Colon (tissue), 2 donors: ENCODE data around the gene GTF2F2.
"Not testable (repeated sequence)": the region's sequence is repeated elsewhere in the genome, so short reads cannot be mapped to it uniquely, and the experiment has no call there.

Source experiments
- FAIRE-seq: peaks from 2 replicates; lab custom pipeline; 2012; peaks lifted over from hg19 to GRCh38; lab: Jason Lieb, UNC
- donor health status: control.
- donor health status: control.

Gene GTF2F2

GRCh38 chr13:45180303-45180702 lies 60.0 kb downstream of the GTF2F2 start:
- no peak for FAIRE-seq

- no peak for FAIRE-seq
These were observed 60.6 kb downstream of the GTF2F2 start for GRCh38 chr13:45180713-45181601.

GRCh38 chr13:45184693-45185092 lies 64.4 kb downstream of the GTF2F2 start:
- no peak for FAIRE-seq

GRCh38 chr13:45185286-45185685 lies 65.0 kb downstream of the GTF2F2 start:
- FAIRE-seq: no peak

GRCh38 chr13:45189077-45189476 lies 68.8 kb downstream of the GTF2F2 start:
- not testable (repeated sequence) for FAIRE-seq

- FAIRE-seq: not testable (repeated sequence)
These were observed 69.2 kb downstream of the GTF2F2 start for GRCh38 chr13:45189511-45189910.

- peak; percentile 49 for FAIRE-seq
These were observed 71.6 kb downstream of the GTF2F2 start for GRCh38 chr13:45191874-45192273.

GRCh38 chr13:45194081-45194939 lies 74.0 kb downstream of the GTF2F2 start:
- FAIRE-seq: no peak

GRCh38 chr13:45195421-45195820 lies 75.1 kb downstream of the GTF2F2 start:
- no peak for FAIRE-seq

GRCh38 chr13:45196096-45196495 lies 75.8 kb downstream of the GTF2F2 start:
- FAIRE-seq: no peak

- no peak for FAIRE-seq
These were observed 76.3 kb downstream of the GTF2F2 start for GRCh38 chr13:45196622-45197021.

GRCh38 chr13:45198041-45198440 lies 77.7 kb downstream of the GTF2F2 start:
- no peak for FAIRE-seq

- FAIRE-seq: no peak
These were observed 78.6 kb downstream of the GTF2F2 start for GRCh38 chr13:45198924-45199323.

- no peak for FAIRE-seq
These were observed 79.4 kb downstream of the GTF2F2 start for GRCh38 chr13:45199711-45200110.

GRCh38 chr13:45200701-45201232 lies 80.5 kb downstream of the GTF2F2 start, which contains the start of gene KCTD4:
Gene KCTD4, minus strand, starts transcription at chr13:45201045. Its CDS starts 6,478 bp downstream, at chr13:45194567.
- no peak for FAIRE-seq

GRCh38 chr13:45205124-45205523 lies 84.8 kb downstream of the GTF2F2 start:
- no peak for FAIRE-seq

GRCh38 chr13:45206340-45206739 lies 86.0 kb downstream of the GTF2F2 start:
- no peak for FAIRE-seq

GRCh38 chr13:45207319-45207718 lies 87.0 kb downstream of the GTF2F2 start:
- FAIRE-seq: no peak

- no peak for FAIRE-seq
These were observed 87.8 kb downstream of the GTF2F2 start for GRCh38 chr13:45208132-45208531.

GRCh38 chr13:45209229-45209628 lies 88.9 kb downstream of the GTF2F2 start:
- FAIRE-seq: no peak

GRCh38 chr13:45215392-45216077 lies 95.2 kb downstream of the GTF2F2 start:
- no peak for FAIRE-seq

GRCh38 chr13:45216193-45216592 lies 95.9 kb downstream of the GTF2F2 start:
- FAIRE-seq: no peak
